NT2/D1 (cell line): ENCODE measurements around the gene CMBL.

Source experiments
- SUZ12 ChIP-seq: IDR thresholded peaks from 2 replicates; pipeline ENCODE4 v1.6.1; 2011; ENCODE audit not compliant: insufficient read length, insufficient read depth; ENCODE audit errors: extremely low read depth
- YY1 ChIP-seq: IDR thresholded peaks from 2 replicates; pipeline ENCODE4 v1.6.1; 2011; ENCODE audit not compliant: insufficient read length, insufficient read depth
- ZNF274 ChIP-seq: IDR thresholded peaks from 2 replicates; pipeline ENCODE4 v1.6.1; 2011; ENCODE audit warnings: mild to moderate bottlenecking, low read depth, low read length

- TF ChIP-seq YY1 (no peak), SUZ12 (no peak), ZNF274 (no peak)
Measured at GRCh38 chr5:10308844-10309243, 1.1 kb upstream of the CMBL start.
